ENCODE measurements around the gene KIF22.

KIF22 gene

DNA sequence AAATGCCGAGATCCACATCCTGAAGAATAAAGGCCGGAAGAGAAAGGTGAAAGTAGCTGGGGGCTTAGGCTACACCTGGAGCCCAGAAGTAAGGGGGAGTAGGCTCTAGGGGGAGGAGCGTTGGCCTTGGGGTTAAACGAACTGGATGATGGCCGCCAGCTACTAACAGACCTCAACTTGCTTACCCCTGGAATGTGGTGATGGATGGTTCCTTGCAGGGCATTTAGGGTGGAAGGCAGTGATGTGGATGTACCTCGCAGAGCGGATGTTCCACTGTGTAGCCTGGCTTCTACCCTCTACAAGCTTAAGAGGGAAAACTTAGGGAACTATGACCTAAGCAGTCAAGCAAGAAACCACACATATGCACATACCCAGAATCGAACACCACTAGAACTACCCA, 13.5 kb downstream of the KIF22 start:
- DNase-seq (ENCODE audit: low read depth in 2 of 2) = no peak

- DNase-seq (ENCODE audit: low read depth in 2 of 2) = no peak
Observed at GRCh38 chr16:29804455-29805231, 14.1 kb downstream of the KIF22 start.

- peak; percentile 96 to 97 for DNase-seq (ENCODE audit: low read depth in 2 of 2)
Observed at GRCh38 chr16:29805232-29806098, 14.9 kb downstream of the KIF22 start.

DNA sequence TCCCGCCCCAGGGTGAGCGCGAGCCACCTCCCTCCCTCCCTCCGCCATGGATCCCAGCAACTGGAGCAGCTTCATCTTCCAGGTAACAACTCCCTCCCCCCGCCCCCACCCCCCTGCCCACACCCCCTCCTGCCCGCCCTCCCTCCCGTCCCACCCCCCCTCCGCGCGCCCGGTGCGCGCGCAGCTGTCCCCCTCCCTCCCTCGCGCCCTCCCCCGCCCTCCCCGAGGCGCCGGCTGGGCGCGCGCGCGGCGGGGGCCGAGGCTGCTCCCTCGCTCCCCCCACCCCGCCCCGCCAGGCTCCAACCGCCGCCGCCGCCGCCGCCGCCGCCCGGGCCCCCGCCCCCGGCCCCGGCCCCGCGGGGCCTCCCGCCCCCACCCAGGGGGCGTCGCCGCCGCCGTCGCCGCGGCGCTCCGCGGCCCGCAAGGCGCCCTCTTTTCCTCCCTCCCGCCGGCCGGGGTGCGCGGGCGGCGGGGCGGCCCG, 15.6 kb downstream of the KIF22 start, which contains the start of gene MAZ:
MAZ (plus strand) TSS at position 431 of the 481 bp plus-strand sequence. CDS start 173 bp downstream, outside the sequence.
- no peak for DNase-seq (ENCODE audit: low read depth in 2 of 2)

- DNase-seq (ENCODE audit: low read depth in 2 of 2) = peak in 1 of 2 donors; percentile 65
Observed at GRCh38 chr16:29806641-29807425, 16.3 kb downstream of the KIF22 start.

GRCh38 chr16:29807426-29808218, 17.1 kb downstream of the KIF22 start:
- DNase-seq (ENCODE audit: low read depth in 2 of 2) = peak; percentile 76 to 88

- DNase-seq (ENCODE audit: low read depth in 2 of 2) = no peak
Observed at GRCh38 chr16:29808219-29808900, 17.8 kb downstream of the KIF22 start.

- DNase-seq (ENCODE audit: low read depth in 2 of 2) = no peak
Observed at GRCh38 chr16:29809031-29809747, 18.6 kb downstream of the KIF22 start.

- DNase-seq (ENCODE audit: low read depth in 2 of 2) = no peak
Observed at GRCh38 chr16:29809850-29810698, 19.5 kb downstream of the KIF22 start.

GRCh38 chr16:29810699-29811169, 20.2 kb downstream of the KIF22 start:
- DNase-seq (ENCODE audit: low read depth in 2 of 2) = no peak

DNA sequence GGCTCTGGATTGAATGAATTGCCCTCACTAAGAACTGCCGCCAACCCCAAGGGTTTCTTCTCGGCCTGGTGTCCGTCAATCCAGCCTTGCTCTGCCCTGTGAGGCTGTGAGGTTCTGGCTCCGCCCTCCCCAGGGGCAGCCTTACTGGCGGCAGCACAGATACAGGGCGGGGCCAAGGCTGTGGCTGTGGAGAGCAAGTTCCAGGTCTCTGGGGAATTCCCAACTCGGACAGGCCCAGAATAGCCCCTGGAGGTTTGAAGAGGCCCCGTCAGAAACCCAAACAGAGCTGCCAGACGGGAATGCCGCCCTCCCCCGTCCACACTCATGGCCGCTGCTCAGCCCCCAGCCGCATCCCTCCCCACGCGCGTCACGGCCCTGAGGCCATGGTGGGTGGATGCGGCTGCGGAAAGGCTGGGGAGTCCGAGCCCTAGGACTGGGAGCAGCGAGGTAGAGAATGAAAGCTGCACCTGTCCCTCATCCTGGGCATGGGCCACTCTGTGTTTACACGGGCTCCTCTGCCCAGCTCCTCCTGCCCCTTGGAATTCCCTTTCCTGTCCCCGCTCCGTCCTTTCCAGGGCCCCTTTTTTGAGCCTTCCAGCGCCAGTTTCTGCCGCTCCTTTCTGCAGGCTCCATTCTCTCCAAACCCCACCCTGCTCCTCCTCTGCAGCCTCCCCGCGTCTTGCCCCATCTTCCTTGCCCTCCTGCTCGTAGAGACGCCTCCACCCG, 20.8 kb downstream of the KIF22 start:
- peak in 1 of 2 donors; percentile 80 for DNase-seq (ENCODE audit: low read depth in 2 of 2)

DNA sequence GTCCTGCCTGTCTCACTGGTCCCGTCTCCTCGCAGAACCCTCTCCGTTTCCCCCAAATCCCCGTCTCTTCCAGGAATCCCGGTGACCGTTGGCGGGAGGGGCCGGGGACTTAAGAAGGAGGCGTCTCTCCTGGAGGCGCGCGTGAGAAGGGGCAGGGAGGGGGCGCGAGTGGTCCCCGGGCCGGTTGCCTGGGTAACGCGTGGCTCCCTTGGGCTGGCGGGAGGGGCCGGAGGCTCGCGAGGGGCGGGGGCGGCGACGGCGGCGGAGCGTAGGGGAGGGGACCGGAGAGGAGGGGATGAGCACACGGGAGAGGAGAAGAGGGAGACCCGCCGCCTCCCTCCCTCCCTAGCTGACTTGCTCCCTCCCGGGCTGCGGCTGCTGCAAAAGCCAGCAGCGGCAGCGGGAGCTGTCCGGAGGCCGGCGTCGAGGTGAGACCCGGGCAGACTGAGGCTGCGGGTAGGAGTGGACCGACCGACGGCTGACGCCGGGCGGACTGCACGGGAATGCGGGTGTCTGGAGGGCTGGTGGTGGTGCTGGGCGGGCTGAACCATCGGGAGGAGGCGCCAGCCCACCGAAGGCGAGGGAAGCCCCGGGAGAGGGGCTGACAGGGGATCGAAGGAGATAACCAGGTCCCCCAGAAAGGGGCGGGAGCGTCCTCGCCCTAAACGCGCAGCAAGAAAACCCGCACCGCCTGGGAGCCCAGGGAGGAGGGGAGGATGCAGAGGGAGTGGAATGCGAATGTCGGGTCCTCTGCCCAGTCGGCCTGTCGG, 21.5 kb downstream of the KIF22 start, which contains the start of gene PRRT2:
PRRT2 (plus strand) TSS at position 298 of the 770 bp plus-strand sequence. CDS start 862 bp downstream, outside the sequence.
- DNase-seq (ENCODE audit: low read depth in 2 of 2) = no peak

DNA sequence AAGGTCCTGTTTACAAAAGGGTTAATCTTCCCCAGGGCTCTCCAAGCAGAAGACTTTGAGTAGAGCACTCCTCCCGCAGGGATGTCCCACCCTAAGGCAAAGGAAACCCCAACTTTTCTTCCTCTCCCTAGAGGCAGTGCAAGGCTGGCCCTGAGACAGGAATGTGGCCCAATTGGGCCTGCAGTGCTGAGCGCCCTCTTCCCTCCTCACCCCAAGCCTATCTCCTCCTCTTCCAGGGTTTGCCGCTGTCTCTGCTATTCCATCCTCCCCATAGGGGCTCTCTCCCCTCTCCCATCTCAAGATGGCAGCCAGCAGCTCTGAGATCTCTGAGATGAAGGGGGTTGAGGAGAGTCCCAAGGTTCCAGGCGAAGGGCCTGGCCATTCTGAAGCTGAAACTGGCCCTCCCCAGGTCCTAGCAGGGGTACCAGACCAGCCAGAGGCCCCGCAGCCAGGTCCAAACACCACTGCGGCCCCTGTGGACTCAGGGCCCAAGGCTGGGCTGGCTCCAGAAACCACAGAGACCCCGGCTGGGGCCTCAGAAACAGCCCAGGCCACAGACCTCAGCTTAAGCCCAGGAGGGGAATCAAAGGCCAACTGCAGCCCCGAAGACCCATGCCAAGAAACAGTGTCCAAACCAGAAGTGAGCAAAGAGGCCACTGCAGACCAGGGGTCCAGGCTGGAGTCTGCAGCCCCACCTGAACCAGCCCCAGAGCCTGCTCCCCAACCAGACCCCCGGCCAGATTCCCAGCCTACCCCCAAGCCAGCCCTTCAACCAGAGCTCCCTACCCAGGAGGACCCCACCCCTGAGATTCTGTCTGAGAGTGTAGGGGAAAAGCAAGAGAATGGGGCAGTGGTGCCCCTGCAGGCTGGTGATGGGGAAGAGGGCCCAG, 22.4 kb downstream of the KIF22 start:
- no peak for DNase-seq (ENCODE audit: low read depth in 2 of 2)

DNA sequence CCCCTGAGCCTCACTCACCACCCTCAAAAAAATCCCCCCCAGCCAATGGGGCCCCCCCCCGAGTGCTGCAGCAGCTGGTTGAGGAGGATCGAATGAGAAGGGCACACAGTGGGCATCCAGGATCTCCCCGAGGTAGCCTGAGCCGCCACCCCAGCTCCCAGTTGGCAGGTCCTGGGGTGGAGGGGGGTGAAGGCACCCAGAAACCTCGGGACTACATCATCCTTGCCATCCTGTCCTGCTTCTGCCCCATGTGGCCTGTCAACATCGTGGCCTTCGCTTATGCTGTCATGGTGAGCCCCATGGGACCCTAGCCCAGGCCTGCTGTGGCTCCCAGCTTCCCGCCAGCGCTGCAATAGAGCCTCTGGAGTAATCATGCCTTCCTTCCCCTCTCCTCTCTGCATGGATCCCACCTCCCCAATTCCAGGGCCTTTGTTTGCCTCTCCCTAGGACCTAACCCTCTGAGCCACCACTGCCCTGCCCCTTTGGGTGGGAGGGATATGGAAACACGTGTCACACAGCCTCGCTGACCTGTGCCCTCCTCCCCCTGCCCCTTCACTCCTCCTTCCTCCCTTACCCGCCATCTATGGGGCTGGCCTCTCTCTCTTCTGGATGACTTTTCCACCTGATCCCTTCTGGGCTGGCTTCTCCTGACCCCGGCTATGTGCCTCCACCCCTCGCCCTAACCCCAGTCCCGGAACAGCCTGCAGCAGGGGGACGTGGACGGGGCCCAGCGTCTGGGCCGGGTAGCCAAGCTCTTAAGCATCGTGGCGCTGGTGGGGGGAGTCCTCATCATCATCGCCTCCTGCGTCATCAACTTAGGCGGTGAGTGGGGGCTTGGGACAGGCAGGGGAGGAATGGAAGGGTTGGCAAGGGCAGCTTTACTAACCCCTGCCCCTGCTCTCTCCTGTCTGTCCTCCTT, 23.4 kb downstream of the KIF22 start:
- DNase-seq (ENCODE audit: low read depth in 2 of 2) = no peak

DNA sequence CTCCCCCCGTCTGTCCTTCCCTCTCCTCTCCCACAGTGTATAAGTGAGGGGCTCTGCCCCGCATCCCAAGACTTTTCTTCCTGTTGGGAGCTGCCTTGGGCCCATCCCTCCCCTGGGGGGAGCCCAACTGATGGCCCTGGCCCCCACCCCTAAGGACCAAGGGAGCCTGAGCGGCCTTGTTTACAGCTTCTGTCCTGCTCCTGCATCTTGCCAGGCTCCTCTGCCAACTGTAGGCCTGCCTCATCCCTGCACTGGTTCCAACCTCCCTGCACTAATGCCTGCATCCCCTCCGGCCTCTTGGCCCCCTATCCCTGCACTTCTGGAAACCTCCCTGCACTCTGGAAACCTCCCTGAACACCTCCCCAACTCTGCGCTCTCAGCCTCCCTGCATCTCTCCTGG, 24.0 kb downstream of the KIF22 start:
- no peak for DNase-seq (ENCODE audit: low read depth in 2 of 2)
